GM12878 (cell line): Measurements from ENCODE around the gene FKBP6. TPM values are rescaled to one million over a fixed set of nuclear protein-coding genes. Genes with fewer than 3 reads are reported as not detected.
"Not testable (repeated sequence)": the region's sequence is repeated elsewhere in the genome, so short reads cannot be mapped to it uniquely, and the experiment has no call there.

Experiments
- ATAC-seq: fragments of 200-7000 bp; cut with Tn5 transposase; 3 replicates; pipeline ENCODE4 v1.9.1; 2020; ENCODE audit warnings: mild to moderate bottlenecking, moderate library complexity
- BruUV-seq: library from RNA; stranded (reverse); fragments of 400-500 nt; replicated peaks from 2 replicates; lab custom pipeline; 2021; lab: Mats Ljungman, UMichigan
- CTCF ChIA-PET: fragments of 300-600 bp; sonication (Branson Sonifier 250); formaldehyde crosslinking; extraction: SDS; loops from one replicate; lab custom pipeline; 2021; ENCODE audit warnings: inconsistent platforms; lab: Yijun Ruan, JAX
- POLR2A ChIA-PET: fragments of 350-600 bp; formaldehyde crosslinking; extraction: SDS; loops from one replicate; lab custom pipeline; 2021; ENCODE audit warnings: inconsistent platforms; lab: Charles Lee
- RAD21 ChIA-PET: fragments of 300-600 bp; sonication (Branson Sonifier 250); formaldehyde crosslinking; loops from one replicate; lab custom pipeline; 2023; ENCODE audit warnings: antibody characterized with exemption; ENCODE audit not compliant: unreplicated experiment; lab: Charles Lee
- SMC1A ChIA-PET: fragments of 300-600 bp; sonication (Branson Sonifier 250); formaldehyde crosslinking; loops from one replicate; lab custom pipeline; 2023; ENCODE audit not compliant: unreplicated experiment, uncharacterized antibody; lab: Charles Lee
- DNase-seq: peaks from one replicate; pipeline ENCODE4 v3.0.0-alpha.2; 2011; ENCODE audit warnings: low read depth, low spot score
- FAIRE-seq: peaks from 3 replicates; lab custom pipeline; 2011; peaks lifted over from hg19 to GRCh38; lab: Jason Lieb, UNC
- H2AFZ ChIP-seq: 2 replicates; pipeline ENCODE4 v1.6.0; 2011; ENCODE audit warnings: low read depth, low read length, control low read depth; ENCODE audit not compliant: control insufficient read depth
- H3K27ac ChIP-seq: 2 replicates; pipeline ENCODE4 v1.5.1; 2011; ENCODE audit warnings: control low read depth; ENCODE audit not compliant: control insufficient read depth, insufficient read depth
- H3K27me3 ChIP-seq, 2 experiments: replicated peaks in 1 of 2; 2 replicates each; pipeline versions ENCODE4 v1.6.0 to v1.6.1; 2011; ENCODE audit warnings: low read length in 1 of 2; ENCODE audit not compliant: control insufficient read depth in 2 of 2, insufficient read depth in 2 of 2
- H3K36me3 ChIP-seq, 2 experiments: 2 replicates each; pipeline ENCODE4 v1.5.1; 2011; ENCODE audit warnings: low read length in 1 of 2; ENCODE audit not compliant: control insufficient read depth in 2 of 2, insufficient read depth in 2 of 2
- H3K4me1 ChIP-seq: 2 replicates; pipeline ENCODE4 v1.6.1; 2011; ENCODE audit warnings: mild to moderate bottlenecking, low read length, moderate library complexity, mixed read lengths; ENCODE audit not compliant: control insufficient read depth, insufficient read depth
- H3K4me2 ChIP-seq: 2 replicates; pipeline ENCODE4 v1.6.0; 2011; ENCODE audit warnings: control low read depth; ENCODE audit not compliant: control insufficient read depth, insufficient read depth
- H3K4me3 ChIP-seq: fragments of 200-600 bp; sonication (generic); 2 replicates; pipeline ENCODE4 v1.5.1; 2016
- H3K79me2 ChIP-seq: 2 replicates; pipeline ENCODE4 v1.6.0; 2011; ENCODE audit warnings: low read length; ENCODE audit not compliant: control insufficient read depth, insufficient read depth
- H3K9ac ChIP-seq: 2 replicates; pipeline ENCODE4 v1.8.0; 2011; ENCODE audit warnings: low read length, control low read depth, mixed read lengths; ENCODE audit not compliant: control insufficient read depth, insufficient read depth
- H3K9me3 ChIP-seq: replicated peaks from 3 replicates; pipeline ENCODE4 v1.5.1; 2011; ENCODE audit warnings: mild to moderate bottlenecking, low read length; ENCODE audit not compliant: control insufficient read depth, insufficient read depth
- H4K20me1 ChIP-seq: 2 replicates; pipeline ENCODE4 v1.6.0; 2011; ENCODE audit not compliant: control insufficient read depth, insufficient read depth
- CUX1 ChIP-seq: IDR thresholded peaks from 2 replicates; pipeline ENCODE4 v1.6.1; 2012; ENCODE audit warnings: improper control_type of control experiment, low read depth, low read length; ENCODE audit not compliant: insufficient replicate concordance
- MTA3 ChIP-seq: IDR thresholded peaks from 2 replicates; pipeline ENCODE4 v1.6.1; 2012; ENCODE audit warnings: low read length, inconsistent platforms, borderline replicate concordance
- SMAD1 ChIP-seq: fragments of 450-650 bp; IDR thresholded peaks from 2 replicates; pipeline ENCODE4 v1.6.1; 2018; ENCODE audit warnings: mild to moderate bottlenecking, low read depth; ENCODE audit not compliant: partially characterized antibody
- ZBTB4 ChIP-seq: fragments of 450-650 bp; formaldehyde crosslinking; IDR thresholded peaks from 2 replicates; pipeline ENCODE4 v1.4.0; 2022; ENCODE audit warnings: mild to moderate bottlenecking, moderate library complexity
- WGBS: methylation state at CpG from one replicate; pipeline ENCODE4 v1.1.6; 2016; ENCODE audit warnings: low lambda C conversion rate; ENCODE audit not compliant: insufficient replicate concordance, insufficient coverage; ENCODE audit errors: missing lambda C conversion rate; 5-methylcytosine and 5-hydroxymethylcytosine counted together
- in situ Hi-C: fragments of 300-500 bp; cut with MboI; formaldehyde crosslinking; loops from 9 replicates; pipeline ENCODE4 v1.14.3; 2018; ENCODE audit warnings: mixed read lengths
- intact Hi-C: fragments of 100-400 bp; cut with micrococcal nuclease; formaldehyde crosslinking; loops from one replicate; pipeline ENCODE4 v1.14.2; 2022; ENCODE audit not compliant: unreplicated experiment
- polyA plus RNA-seq, 11 experiments: library from polyadenylated mRNA; depleted of rRNA in 4 of 11; unstranded in 6 of 11; stranded (reverse) in 5 of 11; fragments of >200 nt; fragmentation: Nextera tagmentation in 4 of 11; fragmentation: Illumina TruSeq in 1 of 11; extraction: Ambion mirVana in 4 of 11; extraction: Trizol in 1 of 11; gene quantifications; 1 replicate in 1 of 11; 2 replicates in 10 of 11; pipeline versions ENCODE4 v1.2.1 to v1.2.3, GENCODE V29; 2011 to 2016; ENCODE audit warnings: inconsistent platforms in 2 of 11, missing spikeins in 2 of 11, low read depth in 1 of 11
- total RNA-seq, 4 experiments: library from RNA; depleted of rRNA in 3 of 4; stranded (reverse); fragments of >200 nt in 3 of 4; fragmentation: Illumina TruSeq in 1 of 4; extraction: Trizol in 1 of 4; gene quantifications; 2 replicates each; pipeline versions ENCODE4 v1.2.1 to v1.2.3, GENCODE V29; 2013 to 2021

FKBP6 gene
- total and polyA plus RNA-seq, 10 of the 15 experiments (the other 5 are each of a cell fraction or from before 2014, with no cell fraction given) = not detected

GRCh38 chr7:73377413-73378200 lies 49.6 kb downstream of the FKBP6 start:
- CTCF ChIA-PET, RAD21 ChIA-PET, POLR2A ChIA-PET, H3K27me3 ChIP-seq, DNase-seq, H3K9ac ChIP-seq, in situ Hi-C loops, H4K20me1 ChIP-seq, H3K79me2 ChIP-seq, H3K9me3 ChIP-seq, ATAC-seq, FAIRE-seq, H3K4me1 ChIP-seq, intact Hi-C loops, H3K27ac ChIP-seq, H3K4me2 ChIP-seq, H3K36me3 ChIP-seq, H3K4me3 ChIP-seq, H2AFZ ChIP-seq, SMC1A ChIA-PET, BruUV-seq: not testable (repeated sequence)
- 58% methylated on average over 32 of the region's 68 CpGs for WGBS

GRCh38 chr7:73382934-73383503 lies 55.1 kb downstream of the FKBP6 start:
- RAD21 ChIA-PET = interaction anchor here (0.8 kb wide), 1 partner anchor 352 kb away, joined by 3 read pairs; no protein-coding TSS in a partner anchor
- Histone ChIP-seq H3K27me3 (no peaks in the 10 kb centered on the region), H3K4me1 (no peaks in the 10 kb centered on the region), H3K4me2 (no peak overlapping the region), H3K36me3 (no peaks in the 10 kb centered on the region), H3K9me3 (peaks cover 2% of the 10 kb centered on the region), H3K79me2 (no peaks in the 10 kb centered on the region), H3K9ac (no peak overlapping the region), H2AFZ (no peak overlapping the region), H4K20me1 (no peaks in the 10 kb centered on the region), H3K27ac (no peak overlapping the region), H3K4me3 (no peak overlapping the region)
- SMC1A ChIA-PET = interaction anchor here (0.8 kb wide), 1 partner anchor 10 kb away, joined by 3 read pairs; no protein-coding TSS in a partner anchor
- DNase-seq (no peak), ATAC-seq (no peak), FAIRE-seq (no peak)
- in situ Hi-C loops = no loop called here
- no peak for TF ChIP-seq MTA3
- no peak for TF ChIP-seq CUX1
- no peak for TF ChIP-seq SMAD1
- no peak for TF ChIP-seq ZBTB4
- intact Hi-C loops = no loop called here
- BruUV-seq = no TSS peak
- CTCF ChIA-PET = no interaction called here
- WGBS = 83% methylated on average over 4 of the region's 4 CpGs
- POLR2A ChIA-PET = no interaction called here
